ENCODE results near the gene ANAPC2. TPM values are rescaled to one million over a fixed set of nuclear protein-coding genes. Genes with fewer than 3 reads are reported as not detected.

Gene ANAPC2
- total RNA-seq, 1 donor, result 25.7 TPM

DNA sequence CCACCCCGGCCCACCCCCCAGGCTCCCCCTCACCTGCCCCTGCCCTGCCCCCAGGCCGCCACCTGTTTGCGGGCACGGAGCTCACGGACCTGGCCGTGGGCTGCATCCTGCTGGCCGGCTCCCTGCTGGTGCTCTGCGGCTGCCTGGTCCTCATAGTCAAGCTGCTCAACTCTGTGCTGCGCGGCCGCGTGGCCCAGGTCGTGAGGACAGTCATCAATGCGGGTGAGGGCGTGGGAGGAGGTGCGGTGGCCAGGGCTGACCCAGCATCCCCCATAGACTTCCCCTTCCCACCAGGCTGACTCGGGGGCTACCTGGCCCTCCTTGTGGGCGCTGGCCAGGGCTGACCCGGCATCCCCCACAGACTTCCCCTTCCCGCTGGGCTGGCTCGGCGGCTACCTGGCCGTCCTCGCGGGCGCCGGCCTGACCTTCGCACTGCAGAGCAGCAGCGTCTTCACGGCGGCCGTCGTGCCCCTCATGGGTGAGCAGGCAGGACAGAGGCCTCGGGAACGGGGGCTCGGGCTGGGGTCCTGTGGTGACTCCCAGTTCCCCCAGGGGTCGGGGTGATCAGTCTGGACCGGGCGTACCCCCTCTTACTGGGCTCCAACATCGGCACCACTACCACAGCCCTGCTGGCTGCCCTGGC lies 45.8 kb upstream of the ANAPC2 start:
- no peak for DNase-seq (ENCODE audit: low read depth)
- H3K4me3 ChIP-seq (ENCODE audit: low read depth, low read length), result no peak overlapping the region
- TF ChIP-seq, protein P1, sequence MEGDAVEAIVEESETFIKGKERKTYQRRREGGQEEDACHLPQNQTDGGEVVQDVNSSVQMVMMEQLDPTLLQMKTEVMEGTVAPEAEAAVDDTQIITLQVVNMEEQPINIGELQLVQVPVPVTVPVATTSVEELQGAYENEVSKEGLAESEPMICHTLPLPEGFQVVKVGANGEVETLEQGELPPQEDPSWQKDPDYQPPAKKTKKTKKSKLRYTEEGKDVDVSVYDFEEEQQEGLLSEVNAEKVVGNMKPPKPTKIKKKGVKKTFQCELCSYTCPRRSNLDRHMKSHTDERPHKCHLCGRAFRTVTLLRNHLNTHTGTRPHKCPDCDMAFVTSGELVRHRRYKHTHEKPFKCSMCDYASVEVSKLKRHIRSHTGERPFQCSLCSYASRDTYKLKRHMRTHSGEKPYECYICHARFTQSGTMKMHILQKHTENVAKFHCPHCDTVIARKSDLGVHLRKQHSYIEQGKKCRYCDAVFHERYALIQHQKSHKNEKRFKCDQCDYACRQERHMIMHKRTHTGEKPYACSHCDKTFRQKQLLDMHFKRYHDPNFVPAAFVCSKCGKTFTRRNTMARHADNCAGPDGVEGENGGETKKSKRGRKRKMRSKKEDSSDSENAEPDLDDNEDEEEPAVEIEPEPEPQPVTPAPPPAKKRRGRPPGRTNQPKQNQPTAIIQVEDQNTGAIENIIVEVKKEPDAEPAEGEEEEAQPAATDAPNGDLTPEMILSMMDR (IDR thresholded peaks at IDR 0.05; ENCODE audit: insufficient read depth, low read length), result no peak

DNA sequence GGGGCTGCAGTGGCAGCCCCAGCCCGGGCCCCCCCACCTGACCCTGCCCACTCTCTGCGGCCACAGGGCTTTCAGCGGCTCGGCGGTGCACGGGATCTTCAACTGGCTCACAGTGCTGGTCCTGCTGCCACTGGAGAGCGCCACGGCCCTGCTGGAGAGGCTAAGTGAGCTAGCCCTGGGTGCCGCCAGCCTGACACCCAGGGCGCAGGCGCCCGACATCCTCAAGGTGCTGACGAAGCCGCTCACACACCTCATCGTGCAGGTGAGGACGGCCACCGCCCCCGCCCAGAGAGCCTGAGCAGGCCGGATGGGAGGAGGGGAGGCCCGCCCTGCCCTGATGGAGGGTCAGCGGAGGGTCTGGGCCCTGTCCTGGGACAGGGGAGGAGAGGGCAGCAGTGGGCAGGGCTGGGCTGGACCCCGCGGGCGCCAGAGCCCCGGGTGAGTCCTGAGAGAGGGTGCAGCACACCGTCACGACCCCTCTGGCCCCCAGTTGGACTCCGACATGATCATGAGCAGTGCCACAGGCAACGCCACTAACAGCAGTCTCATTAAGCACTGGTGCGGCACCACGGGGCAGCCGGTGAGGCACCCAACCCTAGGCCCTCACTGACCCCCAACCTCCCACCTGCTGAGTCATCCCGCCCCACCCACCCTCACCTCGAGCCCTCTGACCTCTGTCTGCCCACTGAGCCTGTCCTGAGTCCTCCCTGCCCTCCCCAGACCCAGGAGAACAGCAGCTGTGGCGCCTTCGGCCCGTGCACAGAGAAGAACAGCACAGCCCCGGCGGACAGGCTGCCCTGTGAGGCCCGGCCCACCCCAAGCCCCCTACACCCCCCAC lies 45.0 kb upstream of the ANAPC2 start:
- no peak overlapping the region for H3K4me3 ChIP-seq (ENCODE audit: low read depth, low read length)
- TF ChIP-seq, protein P1 (IDR thresholded peaks at IDR 0.05; ENCODE audit: insufficient read depth, low read length), result no peak
- DNase-seq (ENCODE audit: low read depth), result no peak

DNA sequence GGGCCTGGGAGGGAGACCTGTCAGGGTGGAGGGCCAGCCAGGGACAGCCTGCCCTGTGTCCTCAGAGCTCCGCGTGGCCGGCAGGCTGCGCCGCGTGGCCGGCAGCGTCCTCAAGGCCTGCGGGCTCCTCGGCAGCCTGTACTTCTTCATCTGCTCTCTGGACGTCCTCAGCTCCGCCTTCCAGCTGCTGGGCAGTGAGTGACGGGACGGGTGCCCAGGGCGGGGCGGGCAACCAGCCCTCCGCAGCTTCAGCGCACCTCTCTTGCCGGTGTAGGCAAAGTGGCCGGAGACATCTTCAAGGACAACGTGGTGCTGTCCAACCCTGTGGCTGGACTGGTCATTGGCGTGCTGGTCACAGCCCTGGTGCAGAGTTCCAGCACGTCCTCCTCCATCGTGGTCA lies 44.1 kb upstream of the ANAPC2 start:
- H3K4me3 ChIP-seq (ENCODE audit: low read depth, low read length), result no peak overlapping the region
- DNase-seq (ENCODE audit: low read depth), result no peak
- TF ChIP-seq, protein P1 (IDR thresholded peaks at IDR 0.05; ENCODE audit: insufficient read depth, low read length), result no peak

DNA sequence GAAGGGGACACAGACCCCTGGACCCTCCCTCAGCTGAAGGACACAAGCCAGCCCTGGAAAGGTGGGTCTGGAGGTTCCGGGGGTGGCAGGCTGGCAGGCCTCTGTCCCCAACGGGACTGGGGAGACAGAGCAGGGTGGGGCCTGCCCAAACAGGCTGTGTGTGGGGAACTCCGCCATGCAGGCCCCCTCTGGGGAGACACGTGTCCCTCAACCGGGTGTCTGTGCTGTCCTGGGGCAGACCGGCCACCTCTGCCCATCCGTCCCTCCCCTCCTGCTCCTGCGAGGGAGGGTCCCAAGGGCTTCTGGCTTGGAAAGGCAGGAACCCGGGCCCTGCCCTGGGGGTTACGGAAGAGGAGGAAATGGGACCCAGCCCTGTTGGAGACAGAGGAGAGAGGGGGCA lies 43.7 kb upstream of the ANAPC2 start:
- DNase-seq (ENCODE audit: low read depth), result no peak
- H3K4me3 ChIP-seq (ENCODE audit: low read depth, low read length), result no peak overlapping the region
- TF ChIP-seq, protein P1 (IDR thresholded peaks at IDR 0.05; ENCODE audit: insufficient read depth, low read length), result no peak

DNA sequence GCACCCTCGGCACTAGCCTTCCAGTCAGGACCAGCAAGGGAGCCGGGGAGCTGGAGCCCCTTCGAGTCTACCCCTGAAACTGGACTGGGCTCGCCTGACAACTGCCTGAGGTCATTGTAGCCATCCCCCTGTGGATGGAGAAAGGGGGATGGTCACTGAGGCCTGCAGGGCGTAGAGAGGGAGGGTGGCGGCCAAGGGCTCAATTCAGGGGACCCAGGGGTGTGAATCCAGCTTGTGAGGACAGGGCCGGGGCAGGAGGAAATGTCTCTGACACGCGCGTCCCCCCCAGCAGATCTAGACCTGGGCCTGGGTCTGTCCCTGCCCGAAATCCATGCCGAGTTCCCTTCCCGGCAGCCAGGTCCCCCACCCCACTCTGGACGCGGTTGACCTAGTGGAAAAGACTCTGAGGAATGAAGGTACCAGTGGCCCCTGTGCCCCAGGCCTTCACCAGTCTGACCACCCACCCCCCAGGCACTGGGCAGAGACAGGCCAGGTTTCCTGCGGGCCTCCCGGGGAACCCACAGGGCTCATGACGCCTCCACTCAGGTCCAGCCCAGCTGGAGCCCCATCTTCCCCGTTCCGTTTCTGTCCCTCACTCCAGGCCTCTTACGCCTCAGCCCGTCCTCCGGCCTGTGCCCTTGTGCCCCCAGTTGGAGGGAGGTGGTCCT lies 43.1 kb upstream of the ANAPC2 start:
- H3K4me3 ChIP-seq (ENCODE audit: low read depth, low read length), result no peak overlapping the region
- TF ChIP-seq, protein P1 (IDR thresholded peaks at IDR 0.05; ENCODE audit: insufficient read depth, low read length), result no peak
- DNase-seq (ENCODE audit: low read depth), result no peak

DNA sequence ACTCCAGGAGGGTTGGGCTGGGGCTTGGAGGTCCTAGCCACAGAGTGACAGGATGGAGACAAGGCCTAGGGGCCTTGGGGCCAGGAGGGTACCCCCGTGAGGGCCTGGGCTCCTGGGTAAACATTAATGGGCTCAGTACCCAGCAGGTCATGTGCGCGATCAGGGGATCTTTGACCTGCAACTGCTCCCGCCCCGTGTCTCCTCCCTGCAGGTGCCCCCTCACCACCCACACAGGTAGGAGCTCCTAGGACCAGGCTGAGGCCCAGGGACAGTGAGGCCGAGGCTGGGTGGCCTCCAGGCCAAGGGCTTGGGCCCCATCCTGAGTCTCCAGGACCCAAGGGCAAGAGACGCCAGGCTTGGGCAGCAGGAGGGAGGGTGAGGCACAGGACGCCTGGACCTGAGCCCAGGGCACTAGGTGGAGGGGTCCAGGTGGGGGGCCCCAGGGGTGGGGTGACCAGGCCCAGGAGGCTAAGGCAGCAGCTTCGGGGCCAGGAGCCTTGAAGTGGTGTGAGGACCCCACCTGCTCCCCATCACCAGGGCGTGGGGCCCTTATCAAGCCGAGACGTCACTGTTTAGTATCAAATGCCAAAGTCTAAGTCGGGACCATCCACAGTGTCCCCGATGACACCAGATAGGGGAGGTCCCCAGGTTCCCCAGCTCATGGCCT lies 42.5 kb upstream of the ANAPC2 start, which contains the start of gene SLC34A3:
TSS of gene SLC34A3 (plus strand) at position 197 of the 667 bp plus-strand sequence. CDS start 802 bp downstream, outside the sequence.
- H3K4me3 ChIP-seq (ENCODE audit: low read depth, low read length), result no peak within 1 kb of the TSS
- DNase-seq (ENCODE audit: low read depth), result no peak
- TF ChIP-seq, protein P1 (IDR thresholded peaks at IDR 0.05; ENCODE audit: insufficient read depth, low read length), result no peak

All from fibroblast of the aortic adventitia (primary cell).